GM12874 (cell line): ENCODE results near the gene SORBS1.

Source experiments
- CTCF ChIP-seq: IDR thresholded peaks from 2 replicates; pipeline ENCODE4 v1.5.1; 2011; ENCODE audit warnings: low read depth, mild to moderate bottlenecking, control low read depth, low read length, moderate library complexity; ENCODE audit not compliant: insufficient read depth

SORBS1 gene

GRCh38 chr10:95447685-95448084 lies 113.5 kb downstream of the SORBS1 start:
- TF ChIP-seq CTCF: no peak

GRCh38 chr10:95445837-95446486 lies 115.2 kb downstream of the SORBS1 start:
- peak; percentile 84 for TF ChIP-seq CTCF

GRCh38 chr10:95445223-95445836 lies 115.8 kb downstream of the SORBS1 start:
- no peak for TF ChIP-seq CTCF

- no peak for TF ChIP-seq CTCF
These were observed 116.4 kb downstream of the SORBS1 start for GRCh38 chr10:95444792-95445191.

GRCh38 chr10:95443636-95444035 lies 117.5 kb downstream of the SORBS1 start:
- TF ChIP-seq CTCF: no peak

- TF ChIP-seq CTCF: no peak
These were observed 118.8 kb downstream of the SORBS1 start for GRCh38 chr10:95442341-95442740.

- TF ChIP-seq CTCF: no peak
These were observed 119.6 kb downstream of the SORBS1 start for GRCh38 chr10:95441547-95441923.
